Hematopoietic multipotent progenitor cell (in vitro differentiated cells): Measurements from ENCODE around the gene CRLF2. TPM values are rescaled to one million over a fixed set of nuclear protein-coding genes. Genes with fewer than 3 reads are reported as not detected.
"Not testable (repeated sequence)": the region's sequence is repeated elsewhere in the genome, so short reads cannot be mapped to it uniquely, and the experiment has no call there.

Experiments
- DNase-seq, 3 donors: peaks; one replicate each; pipeline ENCODE4 v3.0.0-alpha.2; 2011 to 2015; ENCODE audit warnings: low read depth in 2 of 3, low spot score in 2 of 3
- total RNA-seq: library from RNA; depleted of rRNA; stranded (reverse); fragments of >200 nt; gene quantifications from one replicate; pipeline ENCODE4 v1.2.3, GENCODE V29; 2012

The CRLF2 gene
- total RNA-seq, 1 donor, result 3.5 TPM

- peak in 2 of 3 donors; percentile 92 to 95 for DNase-seq
Observed at GRCh38 chrX:1215123-1215823, 2.8 kb upstream of the CRLF2 start.

GRCh38 chrX:1213971-1214370 lies 1.5 kb upstream of the CRLF2 start:
- DNase-seq, result no peak

GRCh38 chrX:1210844-1211243 lies 1.6 kb downstream of the CRLF2 start:
- no peak for DNase-seq

- no peak for DNase-seq
Observed at GRCh38 chrX:1207496-1208025, 4.9 kb downstream of the CRLF2 start.

- DNase-seq, result peak; percentile 37 to 85 (median 83)
Observed at GRCh38 chrX:1205681-1206611, 6.5 kb downstream of the CRLF2 start.

- no peak for DNase-seq
Observed at GRCh38 chrX:1202251-1202650, 10.2 kb downstream of the CRLF2 start.

GRCh38 chrX:1196436-1196835 lies 16.0 kb downstream of the CRLF2 start:
- DNase-seq, result no peak

GRCh38 chrX:1192196-1192595 lies 20.3 kb downstream of the CRLF2 start:
- DNase-seq, result not testable (repeated sequence)

GRCh38 chrX:1190596-1191145 lies 21.8 kb downstream of the CRLF2 start:
- no peak for DNase-seq

- no peak for DNase-seq
Observed at GRCh38 chrX:1185561-1185960, 26.9 kb downstream of the CRLF2 start.

- no peak for DNase-seq
Observed at GRCh38 chrX:1182211-1182610, 30.2 kb downstream of the CRLF2 start.

GRCh38 chrX:1181661-1182060 lies 30.8 kb downstream of the CRLF2 start:
- DNase-seq, result not testable (repeated sequence)

GRCh38 chrX:1181170-1181569 lies 31.3 kb downstream of the CRLF2 start:
- peak in 2 of 3 donors; percentile 29 to 63 for DNase-seq

- peak in 1 of 3 donors; percentile 33 for DNase-seq
Observed at GRCh38 chrX:1178580-1179057, 33.8 kb downstream of the CRLF2 start.

GRCh38 chrX:1176531-1177320 lies 35.7 kb downstream of the CRLF2 start:
- DNase-seq, result not testable (repeated sequence)

- not testable (repeated sequence) for DNase-seq
Observed at GRCh38 chrX:1174609-1175545, 37.6 kb downstream of the CRLF2 start.

- DNase-seq, result not testable (repeated sequence)
Observed at GRCh38 chrX:1173435-1173834, 39.0 kb downstream of the CRLF2 start.

- no peak for DNase-seq
Observed at GRCh38 chrX:1172496-1172895, 40.0 kb downstream of the CRLF2 start.

GRCh38 chrX:1171915-1172314 lies 40.5 kb downstream of the CRLF2 start:
- DNase-seq, result not testable (repeated sequence)
